Measurements from ENCODE around the gene ATG7.

The ATG7 gene

GRCh38 chr3:11392014-11392859 is 120.0 kb downstream of the ATG7 start:
- Histone ChIP-seq H3K27me3 (ENCODE audit: insufficient read depth, low read depth) (no peaks in the 10 kb centered on the region), H3K4me2 (no peak overlapping the region), H3K4me3 (IDR thresholded peaks at IDR 0.05; ENCODE audit: insufficient read depth, low read depth, low read length) (no peak overlapping the region), H2AFZ (ENCODE audit: low read depth) (no peak overlapping the region), H3K36me3 (ENCODE audit: insufficient read depth) (no peaks in the 10 kb centered on the region), H3K4me1 (ENCODE audit: low read depth, poor library complexity, severe bottlenecking) (no peaks in the 10 kb centered on the region), H4K20me1 (ENCODE audit: insufficient read depth) (no peaks in the 10 kb centered on the region), H3K79me2 (ENCODE audit: insufficient read depth, low read depth) (no peaks in the 10 kb centered on the region), H3K9ac (no peak overlapping the region), H3K27ac (no peak overlapping the region)
- TF ChIP-seq CTCF (conservative IDR thresholded peaks at IDR 0.05; ENCODE audit: low read depth, low read length): no peak

GRCh38 chr3:11392860-11393114 is 120.6 kb downstream of the ATG7 start:
- no peak for TF ChIP-seq CTCF (conservative IDR thresholded peaks at IDR 0.05; ENCODE audit: low read depth, low read length)
- no peaks in the 10 kb centered on the region for H3K36me3 ChIP-seq (ENCODE audit: insufficient read depth)
- H3K9ac ChIP-seq: no peak overlapping the region
- no peaks in the 10 kb centered on the region for H3K4me1 ChIP-seq (ENCODE audit: low read depth, poor library complexity, severe bottlenecking)
- no peak overlapping the region for H2AFZ ChIP-seq (ENCODE audit: low read depth)
- no peaks in the 10 kb centered on the region for H4K20me1 ChIP-seq (ENCODE audit: insufficient read depth)
- no peaks in the 10 kb centered on the region for H3K79me2 ChIP-seq (ENCODE audit: insufficient read depth, low read depth)
- no peak overlapping the region for H3K4me3 ChIP-seq (IDR thresholded peaks at IDR 0.05; ENCODE audit: insufficient read depth, low read depth, low read length)
- no peak overlapping the region for H3K27ac ChIP-seq
- no peak overlapping the region for H3K4me2 ChIP-seq
- H3K27me3 ChIP-seq (ENCODE audit: insufficient read depth, low read depth): no peaks in the 10 kb centered on the region

GRCh38 chr3:11393401-11393800 is 121.2 kb downstream of the ATG7 start:
- H3K4me2 ChIP-seq: no peak overlapping the region
- no peak overlapping the region for H3K27ac ChIP-seq
- no peaks in the 10 kb centered on the region for H3K27me3 ChIP-seq (ENCODE audit: insufficient read depth, low read depth)
- no peak overlapping the region for H2AFZ ChIP-seq (ENCODE audit: low read depth)
- no peak for TF ChIP-seq CTCF (conservative IDR thresholded peaks at IDR 0.05; ENCODE audit: low read depth, low read length)
- no peaks in the 10 kb centered on the region for H4K20me1 ChIP-seq (ENCODE audit: insufficient read depth)
- H3K36me3 ChIP-seq (ENCODE audit: insufficient read depth): no peaks in the 10 kb centered on the region
- H3K79me2 ChIP-seq (ENCODE audit: insufficient read depth, low read depth): no peaks in the 10 kb centered on the region
- H3K4me3 ChIP-seq (IDR thresholded peaks at IDR 0.05; ENCODE audit: insufficient read depth, low read depth, low read length): no peak overlapping the region
- no peaks in the 10 kb centered on the region for H3K4me1 ChIP-seq (ENCODE audit: low read depth, poor library complexity, severe bottlenecking)
- H3K9ac ChIP-seq: no peak overlapping the region

GRCh38 chr3:11394392-11394791 is 122.2 kb downstream of the ATG7 start:
- H3K4me2 ChIP-seq: no peak overlapping the region
- no peaks in the 10 kb centered on the region for H4K20me1 ChIP-seq (ENCODE audit: insufficient read depth)
- no peak overlapping the region for H2AFZ ChIP-seq (ENCODE audit: low read depth)

More at GRCh38 chr3:11394392-11394791, 122.2 kb downstream of the ATG7 start:
- no peaks in the 10 kb centered on the region for H3K4me1 ChIP-seq (ENCODE audit: low read depth, poor library complexity, severe bottlenecking)
- no peak overlapping the region for H3K27ac ChIP-seq
- no peaks in the 10 kb centered on the region for H3K79me2 ChIP-seq (ENCODE audit: insufficient read depth, low read depth)
- no peak overlapping the region for H3K4me3 ChIP-seq (IDR thresholded peaks at IDR 0.05; ENCODE audit: insufficient read depth, low read depth, low read length)
- TF ChIP-seq CTCF (conservative IDR thresholded peaks at IDR 0.05; ENCODE audit: low read depth, low read length): no peak
- no peaks in the 10 kb centered on the region for H3K36me3 ChIP-seq (ENCODE audit: insufficient read depth)
- no peaks in the 10 kb centered on the region for H3K27me3 ChIP-seq (ENCODE audit: insufficient read depth, low read depth)
- H3K9ac ChIP-seq: no peak overlapping the region
